T-cell (primary cell): Measurements from ENCODE around the gene SMCO1. TPM values are rescaled to one million over a fixed set of nuclear protein-coding genes. Genes with fewer than 3 reads are reported as not detected.
A peak's percentile ranks its signal among the peaks of the same experiment; 100 is the strongest.
"Not testable (repeated sequence)": the region's sequence is repeated elsewhere in the genome, so short reads cannot be mapped to it uniquely, and the experiment has no call there.

Source experiments
- ATAC-seq, 4 experiments: fragments of 200-7000 bp in 3 of 4; fragments of 150-1000 bp in 1 of 4; cut with Tn5 transposase; replicated peaks in 1 of 4; 1 replicate in 3 of 4; 2 replicates in 1 of 4; pipeline ENCODE4 v1.10.0; 2021; ENCODE audit warnings: moderate library complexity in 3 of 4, mild to moderate bottlenecking in 2 of 4, moderate number of reproducible peaks in 1 of 4
- CTCF ChIA-PET, 2 donors: fragments of 300-600 bp; sonication (Branson Sonifier 250); formaldehyde crosslinking; loops; one replicate each; lab custom pipeline; 2022; ENCODE audit warnings: antibody characterized with exemption in 2 of 2; lab: Charles Lee
- POLR2A ChIA-PET, 2 donors: fragments of 300-600 bp; sonication (Branson Sonifier 250); formaldehyde crosslinking; loops; one replicate each; lab custom pipeline; 2022; ENCODE audit warnings: antibody characterized with exemption in 2 of 2; lab: Charles Lee
- DNase-seq, 35 experiments: peaks; one replicate each; pipeline versions ENCODE4 v3.0.0 to v3.0.0-alpha.2; 2013 to 2023
- H3K27ac ChIP-seq: one replicate; pipeline ENCODE4 v1.5.1; 2013; ENCODE audit warnings: low read length
- H3K27me3 ChIP-seq, 2 experiments: replicated peaks in 1 of 2; 1 replicate in 1 of 2; 2 replicates in 1 of 2; pipeline versions ENCODE4 v1.6.1 to v1.7.0; 2013; ENCODE audit warnings: low read length in 1 of 2, mixed read lengths in 1 of 2; ENCODE audit not compliant: control insufficient read depth in 2 of 2, insufficient read depth in 2 of 2; ENCODE audit errors: extremely low read depth in 1 of 2
- H3K36me3 ChIP-seq, 2 donors: 1 replicate in 1 of 2; 2 replicates in 1 of 2; pipeline versions ENCODE4 v1.6.1 to v1.7.0; 2013; ENCODE audit warnings: low read length in 1 of 2; ENCODE audit not compliant: control insufficient read depth in 2 of 2, insufficient read depth in 1 of 2; ENCODE audit errors: extremely low read depth in 1 of 2
- H3K4me1 ChIP-seq, 2 experiments: 1 replicate in 1 of 2; 2 replicates in 1 of 2; pipeline versions ENCODE4 v1.6.1 to v1.7.0; 2013; ENCODE audit warnings: low read length in 2 of 2, mixed read lengths in 1 of 2; ENCODE audit not compliant: insufficient read depth in 2 of 2, control insufficient read depth in 1 of 2; ENCODE audit errors: extremely low read depth in 1 of 2
- H3K4me3 ChIP-seq, 2 donors: 1 replicate in 1 of 2; 2 replicates in 1 of 2; pipeline versions ENCODE4 v1.5.1 to v1.7.0; 2013; ENCODE audit warnings: mild to moderate bottlenecking in 2 of 2, low read length in 1 of 2, moderate library complexity in 1 of 2; ENCODE audit not compliant: control insufficient read depth in 1 of 2; ENCODE audit errors: extremely low read depth in 1 of 2
- H3K9me3 ChIP-seq: 2 replicates; pipeline ENCODE4 v1.7.0; 2013
- H3K27ac Mint-ChIP-seq, 2 donors: one replicate each; pipeline ENCODE4 v1.8.0; 2020 to 2021; ENCODE audit warnings: mild to moderate bottlenecking in 2 of 2, mixed read lengths in 2 of 2
- H3K27me3 Mint-ChIP-seq, 2 donors: one replicate each; pipeline ENCODE4 v1.8.0; 2021 to 2022; ENCODE audit warnings: mixed read lengths in 2 of 2
- H3K36me3 Mint-ChIP-seq: one replicate; pipeline ENCODE4 v1.8.0; 2021; ENCODE audit warnings: mixed read lengths
- H3K4me1 Mint-ChIP-seq, 3 donors: one replicate each; pipeline ENCODE4 v1.8.0; 2020 to 2022; ENCODE audit warnings: mixed read lengths in 3 of 3, mild to moderate bottlenecking in 1 of 3
- H3K4me3 Mint-ChIP-seq, 3 donors: one replicate each; pipeline ENCODE4 v1.8.0; 2020 to 2022; ENCODE audit warnings: mild to moderate bottlenecking in 3 of 3, mixed read lengths in 3 of 3, moderate library complexity in 3 of 3
- H3K9me3 Mint-ChIP-seq, 3 donors: one replicate each; pipeline ENCODE4 v1.8.0; 2020 to 2022; ENCODE audit warnings: mixed read lengths in 3 of 3
- WGBS: methylation state at CpG from one replicate; pipeline ENCODE4 v1.1.5; 2013; ENCODE audit warnings: missing lambda C conversion rate; ENCODE audit not compliant: insufficient coverage; 5-methylcytosine and 5-hydroxymethylcytosine counted together
- total RNA-seq, 35 experiments: library from RNA in 6 of 35; stranded (reverse) in 6 of 35; fragments of 120-200 nt in 1 of 35; gene quantifications; one replicate each; pipeline versions ENCODE4 v1.2.1 to v1.2.4 and lab custom pipeline; 2013 to 2026

The SMCO1 gene
- total RNA-seq, 5 donors from 2014 or later (not counting 1 experiment from before 2014, with no cell fraction given): not detected

DNA sequence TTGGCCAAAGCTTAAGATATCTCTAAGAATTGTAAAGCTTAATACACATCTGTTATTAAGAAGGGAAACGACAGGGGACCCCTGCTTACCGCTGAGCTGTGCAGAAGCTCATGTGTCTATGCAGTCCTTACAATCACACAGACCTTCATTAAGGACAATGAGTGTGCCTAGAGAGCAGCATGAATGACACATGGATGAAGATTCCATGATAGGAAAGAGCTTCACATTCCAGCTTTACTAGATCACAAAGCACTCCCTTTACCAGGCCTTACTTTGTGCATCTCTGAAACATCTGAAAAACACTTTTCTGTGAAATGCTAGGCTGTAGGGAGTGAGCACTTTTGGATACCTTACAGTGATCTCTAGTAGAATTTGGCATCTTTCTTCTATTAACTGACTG lies 43.6 kb downstream of the SMCO1 start:
- CTCF ChIA-PET: interaction anchor here (0.6 kb wide), 2 partner anchors 14 to 186 kb away, joined by 3 read pairs; no protein-coding TSS in a partner anchor
- H3K9me3 Mint-ChIP-seq: no peaks in the 10 kb centered on the region
- no CpG with 5 or more reads among the region's 2 CpGs for WGBS
- no peak overlapping the region for H3K27ac Mint-ChIP-seq
- POLR2A ChIA-PET: interaction anchor here in 1 of 2 donors (0.7 kb wide), 1 partner anchor 14 kb away, joined by 5 read pairs; no protein-coding TSS in a partner anchor
- no peak for ATAC-seq
- Histone ChIP-seq H3K27ac (no peak overlapping the region), H3K36me3 (peaks cover 0 to 40% of the 10 kb centered on the region in 2 donors), H3K4me3 (no peak overlapping the region), H3K4me1 (no peaks in the 10 kb centered on the region), H3K27me3 (no peaks in the 10 kb centered on the region), H3K9me3 (no peaks in the 10 kb centered on the region)
- H3K4me1 Mint-ChIP-seq: peaks cover 4 to 21% (median 7%) of the 10 kb centered on the region in 3 donors
- peaks cover 36% of the 10 kb centered on the region for H3K36me3 Mint-ChIP-seq
- DNase-seq: no peak
- no peaks in the 10 kb centered on the region for H3K27me3 Mint-ChIP-seq
- H3K4me3 Mint-ChIP-seq: no peak overlapping the region

DNA sequence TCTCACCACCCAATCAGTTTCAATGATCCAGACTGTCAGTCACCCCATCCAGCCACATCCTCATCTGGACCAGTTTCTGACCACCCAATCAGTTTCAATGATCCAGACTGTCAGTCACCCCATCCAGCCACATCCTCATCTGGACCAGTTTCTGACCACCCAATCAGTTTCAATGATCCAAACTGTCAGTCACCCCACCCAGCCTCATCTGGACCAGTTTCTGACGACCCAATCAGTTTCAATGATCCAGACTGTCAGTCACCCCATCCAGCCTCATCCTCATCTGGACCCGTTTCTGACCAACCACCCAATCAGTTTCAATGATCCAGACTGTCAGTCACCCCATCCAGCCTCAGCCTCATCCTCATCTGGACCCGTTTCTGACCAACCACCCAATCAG lies 45.0 kb downstream of the SMCO1 start:
- not testable (repeated sequence) for H3K4me1 ChIP-seq, H3K4me3 ChIP-seq, DNase-seq, H3K27me3 ChIP-seq, ATAC-seq, H3K27ac Mint-ChIP-seq, H3K4me3 Mint-ChIP-seq, H3K27me3 Mint-ChIP-seq, H3K9me3 ChIP-seq, H3K9me3 Mint-ChIP-seq, H3K27ac ChIP-seq
- H3K36me3 ChIP-seq: peaks cover 0 to 39% of the 10 kb centered on the region in 2 donors
- 100% methylated on average over 2 of the region's 3 CpGs for WGBS
- ChIA-PET POLR2A (interaction anchor here in 1 of 2 donors (0.6 kb wide), 1 partner anchor 22 kb away, joined by 3 read pairs; no protein-coding TSS in a partner anchor), CTCF (interaction anchor here in 1 of 2 donors (0.6 kb wide), 1 partner anchor 100 kb away, joined by 3 read pairs; no protein-coding TSS in a partner anchor)
- peaks cover 4 to 21% (median 7%) of the 10 kb centered on the region in 3 donors for H3K4me1 Mint-ChIP-seq
- peaks cover 35% of the 10 kb centered on the region for H3K36me3 Mint-ChIP-seq

DNA sequence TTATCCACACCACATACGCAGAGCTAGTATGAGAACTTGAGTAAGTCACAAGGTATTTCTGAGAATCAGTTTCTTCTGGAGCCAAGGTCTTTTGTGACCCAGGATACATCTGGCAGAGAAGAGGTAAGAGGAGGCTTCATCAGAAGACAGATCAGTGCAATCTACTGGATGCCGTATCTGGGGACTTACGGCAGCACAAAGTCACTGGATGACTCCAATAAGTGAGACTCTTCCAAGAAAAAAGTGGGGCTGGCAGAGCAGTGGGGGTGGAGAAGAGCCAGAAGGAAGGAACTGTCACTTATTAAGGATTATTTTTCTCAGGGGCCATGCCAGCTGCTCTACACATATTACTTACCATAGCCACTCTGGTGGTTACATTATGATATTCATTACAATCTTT lies 51.3 kb downstream of the SMCO1 start:
- Histone ChIP-seq H3K27me3 (no peaks in the 10 kb centered on the region), H3K9me3 (no peaks in the 10 kb centered on the region), H3K4me1 (no peaks in the 10 kb centered on the region), H3K36me3 (peaks cover 0 to 2% of the 10 kb centered on the region in 2 donors), H3K4me3 (no peak overlapping the region), H3K27ac (no peak overlapping the region)
- peaks cover 14% of the 10 kb centered on the region for H3K36me3 Mint-ChIP-seq
- ATAC-seq: no peak
- DNase-seq: no peak
- H3K4me1 Mint-ChIP-seq: peaks cover 0 to 5% (median 3%) of the 10 kb centered on the region in 3 donors
- no peak overlapping the region for H3K27ac Mint-ChIP-seq
- no peaks in the 10 kb centered on the region for H3K27me3 Mint-ChIP-seq
- no peak overlapping the region for H3K4me3 Mint-ChIP-seq
- peaks cover 0 to 3% (median 0%) of the 10 kb centered on the region in 3 donors for H3K9me3 Mint-ChIP-seq
- ChIA-PET CTCF (no interaction called here), POLR2A (no interaction called here)
- 100% methylated on average over 1 of the region's 3 CpGs for WGBS

DNA sequence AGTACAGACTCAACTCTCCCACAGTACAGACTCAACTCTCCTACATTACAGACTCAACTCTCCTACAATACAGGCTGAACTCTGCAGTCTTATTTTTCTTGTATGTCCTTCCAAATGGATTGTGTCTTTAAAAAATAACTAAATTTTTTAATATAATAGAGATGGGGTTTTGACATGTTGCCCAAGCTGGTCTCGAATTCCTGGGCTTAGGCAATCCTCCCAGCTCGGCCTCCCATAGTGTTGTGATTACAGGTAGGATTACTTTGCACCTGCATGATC lies 51.7 kb downstream of the SMCO1 start:
- Histone ChIP-seq H3K9me3 (no peaks in the 10 kb centered on the region), H3K36me3 (peaks cover 0 to 2% of the 10 kb centered on the region in 2 donors), H3K4me1 (no peaks in the 10 kb centered on the region), H3K4me3 (no peak overlapping the region), H3K27ac (no peak overlapping the region), H3K27me3 (no peaks in the 10 kb centered on the region)
- no CpG with 5 or more reads among the region's 2 CpGs for WGBS
- DNase-seq (no peak), ATAC-seq (no peak)
- Mint-ChIP-seq H3K4me1 (peaks cover 0 to 5% (median 3%) of the 10 kb centered on the region in 3 donors), H3K36me3 (peaks cover 12% of the 10 kb centered on the region), H3K9me3 (peaks cover 0 to 3% (median 0%) of the 10 kb centered on the region in 3 donors), H3K27me3 (no peaks in the 10 kb centered on the region), H3K4me3 (no peak overlapping the region), H3K27ac (no peak overlapping the region)
- POLR2A ChIA-PET: no interaction called here
- CTCF ChIA-PET: no interaction called here

DNA sequence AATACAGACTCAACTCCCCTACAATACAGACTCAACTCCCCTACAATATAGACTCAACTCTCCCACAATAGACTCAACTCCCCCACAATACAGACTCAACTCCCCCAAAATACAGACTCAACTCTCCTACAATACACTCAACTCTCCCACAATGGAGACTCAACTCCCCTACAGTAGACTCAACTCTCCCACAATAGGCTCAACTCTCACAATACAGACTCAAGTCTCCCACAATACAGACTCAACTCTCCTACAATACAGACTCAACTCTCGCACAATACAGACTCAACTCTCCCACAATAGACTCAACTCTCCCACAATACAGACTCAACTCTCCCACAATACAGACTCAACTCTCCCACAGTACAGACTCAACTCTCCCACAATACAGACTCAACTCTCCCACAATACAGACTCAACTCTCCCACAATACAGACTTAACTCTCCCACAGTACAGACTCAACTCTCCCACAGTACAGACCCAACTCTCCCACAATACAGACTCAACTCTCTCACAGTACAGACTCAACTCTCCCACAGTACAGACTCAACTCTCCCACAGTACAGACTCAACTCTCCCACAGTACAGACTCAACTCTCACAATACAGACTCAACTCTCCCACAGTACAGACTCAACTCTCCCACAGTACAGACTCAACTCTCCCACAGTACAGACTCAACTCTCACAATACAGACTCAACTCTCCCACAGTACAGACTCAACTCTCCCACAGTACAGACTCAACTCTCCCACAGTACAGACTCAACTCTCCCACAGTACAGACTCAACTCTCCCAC lies 52.3 kb downstream of the SMCO1 start:
- H3K27ac ChIP-seq, H3K9me3 ChIP-seq, H3K36me3 ChIP-seq, H3K4me1 ChIP-seq, H3K4me3 ChIP-seq, H3K4me1 Mint-ChIP-seq, POLR2A ChIA-PET, H3K27ac Mint-ChIP-seq, H3K4me3 Mint-ChIP-seq, H3K27me3 Mint-ChIP-seq, H3K36me3 Mint-ChIP-seq, CTCF ChIA-PET, H3K9me3 Mint-ChIP-seq, H3K27me3 ChIP-seq, DNase-seq, ATAC-seq: not testable (repeated sequence)
- WGBS: 89% methylated on average over 1 of the region's 1 CpG

DNA sequence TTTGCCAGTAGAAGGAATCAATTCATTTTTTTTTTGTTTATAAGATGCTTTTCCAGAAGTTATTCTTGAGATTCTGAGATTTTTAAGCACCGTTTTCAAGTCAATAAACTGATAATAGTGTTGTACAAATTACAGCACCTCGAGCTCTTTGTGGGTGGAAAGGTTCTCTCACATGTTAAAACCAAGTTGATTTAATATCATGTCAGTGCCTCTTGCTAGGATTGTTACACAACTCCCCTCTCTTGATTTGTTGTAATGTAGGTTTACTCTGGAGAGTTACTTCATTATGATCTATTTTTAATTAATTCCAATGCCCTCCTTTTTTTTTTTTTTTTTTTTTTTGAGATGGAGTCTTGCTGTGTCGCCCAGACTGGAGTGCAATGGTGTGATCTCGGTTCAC lies 57.1 kb downstream of the SMCO1 start:
- Mint-ChIP-seq H3K4me1 (peaks cover 13 to 14% (median 14%) of the 10 kb centered on the region in 3 donors), H3K9me3 (no peaks in the 10 kb centered on the region), H3K27ac (peak overlapping the region; percentile 40 to 83), H3K36me3 (peaks cover 8% of the 10 kb centered on the region), H3K27me3 (no peaks in the 10 kb centered on the region), H3K4me3 (no peak overlapping the region)
- ChIA-PET CTCF (interaction anchor here (0.5 to 0.7 kb wide), 3 partner anchors 13 to 1538 kb away, joined by 3 to 4 read pairs (median 3); no protein-coding TSS in a partner anchor), POLR2A (interaction anchor here (0.6 to 0.7 kb wide), 3 partner anchors 35 to 703 kb away, joined by 3 to 9 read pairs (median 4); no protein-coding TSS in a partner anchor)
- Histone ChIP-seq H3K27ac (peak overlapping the region; percentile 14), H3K36me3 (no peaks in the 10 kb centered on the region), H3K4me1 (peaks cover 0 to 4% of the 10 kb centered on the region in 2 experiments), H3K27me3 (no peaks in the 10 kb centered on the region), H3K4me3 (no peak overlapping the region), H3K9me3 (no peaks in the 10 kb centered on the region)
- no peak for ATAC-seq
- DNase-seq: no peak
- no CpG with 5 or more reads among the region's 4 CpGs for WGBS
